Activated naive CD4-positive, alpha-beta T cell treated with anti-CD3 and anti-CD28 coated beads, Interleukin-2, amount 10 ng/mL, durations not matched to agents 5 hours and 36 hours (primary cell): ENCODE results near the gene PRDM1. TPM values are rescaled to one million over a fixed set of nuclear protein-coding genes. Genes with fewer than 3 reads are reported as not detected.

Experiments
- total RNA-seq, 2 experiments: library from RNA; stranded (reverse); gene quantifications; one replicate each; pipeline ENCODE4 v1.2.3, GENCODE V29; 2021

PRDM1 gene
- total RNA-seq = 10 to 100 TPM; 26.0 to 28.9 TPM

GRCh38 chr6:106085984-106086813 is at the start of gene PRDM1:
TSS of gene PRDM1 (plus strand) at chr6:106086336. CDS start at chr6:106086554, 218 bp downstream.

Other genes with a start within 250 kb of the PRDM1 start
- gene ATG5, start 239.4 kb downstream of the PRDM1 start, total RNA-seq = 10 to 100 TPM; 25.3 to 27.5 TPM